OCI-LY3 (cell line): ENCODE measurements around the gene VPS29.

ENCODE experiments used
- CTCF ChIP-seq: fragments of 200-600, 300-600 bp; sonication (generic); IDR thresholded peaks from 2 replicates; pipeline ENCODE4 v1.5.1; 2014; ENCODE audit warnings: antibody characterized with exemption, low read length, low read depth
- EZH2phosphoT487 ChIP-seq: fragments of 200-600 bp; shearing (Covaris generic); IDR thresholded peaks from 2 replicates; pipeline ENCODE4 v1.6.1; 2018; ENCODE audit warnings: antibody characterized with exemption, mixed run types, low read depth

- no peak for TF ChIP-seq CTCF
- no peak for TF ChIP-seq EZH2phosphoT487
Measured at GRCh38 chr12:110498984-110499706, 2.8 kb downstream of the VPS29 start.
